Measurements from ENCODE around the gene COL13A1.

DNA sequence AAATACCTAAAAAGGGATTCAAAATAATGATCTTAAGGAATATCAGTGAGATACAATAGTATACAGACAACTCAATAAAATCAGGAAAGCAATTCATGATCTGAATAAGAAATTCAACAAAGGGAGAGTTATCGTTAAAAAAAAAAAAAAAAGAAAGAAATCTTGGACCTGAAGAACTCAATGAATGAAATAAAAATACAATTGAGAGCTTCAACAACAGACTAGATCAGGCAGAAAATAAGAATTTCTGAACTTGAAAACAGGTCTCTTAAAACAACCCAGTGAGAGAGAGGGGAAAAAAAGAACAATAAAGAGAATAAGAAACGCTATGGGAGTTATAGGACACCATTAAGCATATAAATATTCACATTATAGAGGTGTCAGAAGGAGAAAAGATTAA, 179.0 kb downstream of the COL13A1 start:
- TF ChIP-seq POLR2A (IDR thresholded peaks at IDR 0.05) = no peak
- TF ChIP-seq, protein P1, sequence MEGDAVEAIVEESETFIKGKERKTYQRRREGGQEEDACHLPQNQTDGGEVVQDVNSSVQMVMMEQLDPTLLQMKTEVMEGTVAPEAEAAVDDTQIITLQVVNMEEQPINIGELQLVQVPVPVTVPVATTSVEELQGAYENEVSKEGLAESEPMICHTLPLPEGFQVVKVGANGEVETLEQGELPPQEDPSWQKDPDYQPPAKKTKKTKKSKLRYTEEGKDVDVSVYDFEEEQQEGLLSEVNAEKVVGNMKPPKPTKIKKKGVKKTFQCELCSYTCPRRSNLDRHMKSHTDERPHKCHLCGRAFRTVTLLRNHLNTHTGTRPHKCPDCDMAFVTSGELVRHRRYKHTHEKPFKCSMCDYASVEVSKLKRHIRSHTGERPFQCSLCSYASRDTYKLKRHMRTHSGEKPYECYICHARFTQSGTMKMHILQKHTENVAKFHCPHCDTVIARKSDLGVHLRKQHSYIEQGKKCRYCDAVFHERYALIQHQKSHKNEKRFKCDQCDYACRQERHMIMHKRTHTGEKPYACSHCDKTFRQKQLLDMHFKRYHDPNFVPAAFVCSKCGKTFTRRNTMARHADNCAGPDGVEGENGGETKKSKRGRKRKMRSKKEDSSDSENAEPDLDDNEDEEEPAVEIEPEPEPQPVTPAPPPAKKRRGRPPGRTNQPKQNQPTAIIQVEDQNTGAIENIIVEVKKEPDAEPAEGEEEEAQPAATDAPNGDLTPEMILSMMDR (IDR thresholded peaks at IDR 0.05) = no peak

Measured in suprapubic skin (tissue), 3 donors.